Osteocyte (in vitro differentiated cells): Measurements from ENCODE around the gene ZFHX3. TPM values are rescaled to one million over a fixed set of nuclear protein-coding genes. Genes with fewer than 3 reads are reported as not detected.
A peak's percentile ranks its signal among the peaks of the same experiment; 100 is the strongest.

ENCODE experiments used
- DNase-seq: peaks from one replicate; pipeline ENCODE4 v3.0.0; 2021; ENCODE audit warnings: mixed read lengths; ENCODE audit not compliant: unreplicated experiment; ENCODE audit errors: extremely low spot score
- H3K27ac Mint-ChIP-seq: one replicate; pipeline ENCODE4 v1.8.0; 2021; ENCODE audit warnings: mild to moderate bottlenecking, mixed read lengths; ENCODE audit not compliant: unreplicated experiment
- H3K27me3 Mint-ChIP-seq: one replicate; pipeline ENCODE4 v1.8.0; 2021; ENCODE audit warnings: mixed read lengths; ENCODE audit not compliant: unreplicated experiment
- H3K36me3 Mint-ChIP-seq: one replicate; pipeline ENCODE4 v1.8.0; 2021; ENCODE audit warnings: mixed read lengths; ENCODE audit not compliant: unreplicated experiment
- H3K4me1 Mint-ChIP-seq: one replicate; pipeline ENCODE4 v1.8.0; 2021; ENCODE audit warnings: mixed read lengths; ENCODE audit not compliant: unreplicated experiment
- H3K4me3 Mint-ChIP-seq: one replicate; pipeline ENCODE4 v1.8.0; 2021; ENCODE audit warnings: mild to moderate bottlenecking, moderate library complexity, mixed read lengths; ENCODE audit not compliant: unreplicated experiment
- H3K9me3 Mint-ChIP-seq: one replicate; pipeline ENCODE4 v1.8.0; 2021; ENCODE audit warnings: mixed read lengths; ENCODE audit not compliant: unreplicated experiment
- CTCF ChIP-seq: fragments of 200-600 bp; sonication (generic); IDR thresholded peaks from 2 replicates; pipeline ENCODE4 v1.5.0; 2021; ENCODE audit warnings: antibody characterized with exemption, mild to moderate bottlenecking, moderate library complexity
- total RNA-seq: library from RNA; stranded (reverse); gene quantifications from 2 replicates; pipeline ENCODE4 v1.2.1, GENCODE V29; 2021

The ZFHX3 gene
- total RNA-seq, 1 donor from 2014 or later: 89.1 TPM

- no peak for DNase-seq
- peaks cover 37% of the 10 kb centered on the region for H3K4me1 Mint-ChIP-seq
- no peaks in the 10 kb centered on the region for H3K27me3 Mint-ChIP-seq
- H3K27ac Mint-ChIP-seq: peak overlapping the region; percentile 24
- H3K36me3 Mint-ChIP-seq: peaks cover 6% of the 10 kb centered on the region
- TF ChIP-seq CTCF: peak; percentile 39
- H3K4me3 Mint-ChIP-seq: peak overlapping the region; percentile 100
- H3K9me3 Mint-ChIP-seq: no peaks in the 10 kb centered on the region
These were observed 9.6 kb upstream of the ZFHX3 start for GRCh38 chr16:73057291-73058210.

DNA sequence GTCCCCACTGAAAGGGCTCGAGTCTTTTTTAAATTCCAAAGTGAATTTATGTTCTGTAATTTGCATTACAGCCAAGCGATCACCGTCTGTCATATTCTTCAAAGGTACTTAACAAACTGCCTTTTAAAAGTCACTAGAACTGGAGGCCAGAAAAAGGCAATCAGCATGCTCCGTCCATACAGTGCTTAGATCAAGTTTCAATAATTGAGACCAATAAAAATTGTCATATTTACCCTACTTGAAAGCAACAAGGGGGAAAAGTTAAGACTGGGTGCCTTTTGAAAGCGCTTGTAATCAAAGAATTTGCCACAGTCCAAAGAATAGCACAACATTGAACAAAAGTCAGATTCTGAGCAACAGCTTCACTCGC is 9.0 kb upstream of the ZFHX3 start:
- no peak for DNase-seq
- TF ChIP-seq CTCF: no peak
- H3K4me3 Mint-ChIP-seq: peak overlapping the region; percentile 100
- no peak overlapping the region for H3K27ac Mint-ChIP-seq
- peaks cover 30% of the 10 kb centered on the region for H3K4me1 Mint-ChIP-seq
- no peaks in the 10 kb centered on the region for H3K9me3 Mint-ChIP-seq
- H3K36me3 Mint-ChIP-seq: peaks cover 6% of the 10 kb centered on the region
- no peaks in the 10 kb centered on the region for H3K27me3 Mint-ChIP-seq

- no peak for TF ChIP-seq CTCF
- peaks cover 28% of the 10 kb centered on the region for H3K4me1 Mint-ChIP-seq
- peaks cover 6% of the 10 kb centered on the region for H3K36me3 Mint-ChIP-seq
- peak overlapping the region; percentile 100 for H3K4me3 Mint-ChIP-seq
- no peak for DNase-seq
- no peaks in the 10 kb centered on the region for H3K27me3 Mint-ChIP-seq
- no peaks in the 10 kb centered on the region for H3K9me3 Mint-ChIP-seq
- H3K27ac Mint-ChIP-seq: no peak overlapping the region
These were observed 8.5 kb upstream of the ZFHX3 start for GRCh38 chr16:73056448-73056847.

GRCh38 chr16:73054813-73055482 is 7.0 kb upstream of the ZFHX3 start:
- Mint-ChIP-seq H3K9me3 (no peaks in the 10 kb centered on the region), H3K4me3 (peak overlapping the region; percentile 100)

More at GRCh38 chr16:73054813-73055482, 7.0 kb upstream of the ZFHX3 start:
- Mint-ChIP-seq H3K27me3 (no peaks in the 10 kb centered on the region), H3K27ac (no peak overlapping the region), H3K36me3 (peaks cover 6% of the 10 kb centered on the region), H3K4me1 (peaks cover 14% of the 10 kb centered on the region)
- no peak for DNase-seq
- TF ChIP-seq CTCF: no peak
